GM12872 (cell line): ENCODE measurements around the gene GSG1L.

Source experiments
- CTCF ChIP-seq: IDR thresholded peaks from 3 replicates; pipeline ENCODE4 v1.5.1; 2011; ENCODE audit warnings: low read depth, mild to moderate bottlenecking, low read length, moderate library complexity; ENCODE audit not compliant: insufficient read depth

GSG1L gene

DNA sequence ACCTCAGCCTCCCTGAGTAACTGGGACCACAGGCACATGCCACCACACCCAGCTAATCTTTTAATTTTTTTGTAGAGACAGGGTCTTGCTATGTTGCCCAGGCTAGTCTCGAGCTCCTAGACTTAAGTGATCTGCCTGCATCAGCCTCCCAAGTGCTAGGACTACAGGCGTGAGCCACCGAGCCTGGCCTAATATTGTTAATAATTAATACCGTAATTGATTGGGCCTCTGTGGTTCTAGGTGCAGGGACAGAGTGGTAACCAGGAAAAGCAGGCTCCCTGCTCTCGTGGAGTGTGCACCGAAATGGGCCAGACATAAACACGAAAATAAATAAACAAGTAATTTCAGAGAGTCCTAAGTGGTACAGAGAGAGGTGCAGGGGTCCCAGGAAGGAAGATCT is 241.0 kb downstream of the GSG1L start:
- no peak for TF ChIP-seq CTCF

DNA sequence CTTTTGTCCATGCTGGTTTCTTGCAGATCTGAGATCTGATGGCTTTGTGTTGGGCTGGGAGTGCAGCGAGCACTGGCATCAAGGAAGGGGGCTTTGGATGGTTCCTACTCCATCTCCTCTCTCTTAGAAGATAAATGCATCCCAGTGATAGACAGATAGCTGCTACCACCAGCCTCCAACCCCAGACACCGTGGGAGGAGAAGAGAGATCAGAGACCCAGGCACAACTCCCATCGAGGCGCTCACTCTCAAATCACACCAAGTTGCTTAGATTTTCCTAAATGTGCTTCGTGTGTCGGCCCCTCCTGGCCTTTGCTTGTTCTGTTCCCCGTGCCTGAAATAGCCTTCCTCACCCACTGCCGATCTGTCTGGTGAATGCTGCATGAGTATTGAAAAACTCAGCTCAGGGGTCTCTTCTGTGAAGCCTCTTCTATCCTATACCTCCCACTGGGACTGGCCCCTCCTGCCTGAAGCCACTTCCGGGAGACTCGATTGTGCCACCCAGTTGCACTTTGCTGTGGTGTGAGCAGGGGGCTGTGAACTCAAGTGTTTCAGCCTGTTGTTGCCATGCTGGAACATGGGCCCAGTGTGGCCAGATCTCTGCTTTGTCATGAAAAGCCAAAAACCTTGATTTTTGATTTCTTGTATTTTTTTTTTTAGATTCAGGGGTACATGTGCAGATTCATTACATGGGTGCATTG is 242.7 kb downstream of the GSG1L start:
- TF ChIP-seq CTCF = no peak

GRCh38 chr16:27819881-27820610 is 243.5 kb downstream of the GSG1L start:
- no peak for TF ChIP-seq CTCF

GRCh38 chr16:27819356-27819755 is 244.2 kb downstream of the GSG1L start:
- no peak for TF ChIP-seq CTCF

GRCh38 chr16:27818246-27818645 is 245.3 kb downstream of the GSG1L start:
- TF ChIP-seq CTCF = no peak

GRCh38 chr16:27817038-27817437 is 246.5 kb downstream of the GSG1L start:
- no peak for TF ChIP-seq CTCF

DNA sequence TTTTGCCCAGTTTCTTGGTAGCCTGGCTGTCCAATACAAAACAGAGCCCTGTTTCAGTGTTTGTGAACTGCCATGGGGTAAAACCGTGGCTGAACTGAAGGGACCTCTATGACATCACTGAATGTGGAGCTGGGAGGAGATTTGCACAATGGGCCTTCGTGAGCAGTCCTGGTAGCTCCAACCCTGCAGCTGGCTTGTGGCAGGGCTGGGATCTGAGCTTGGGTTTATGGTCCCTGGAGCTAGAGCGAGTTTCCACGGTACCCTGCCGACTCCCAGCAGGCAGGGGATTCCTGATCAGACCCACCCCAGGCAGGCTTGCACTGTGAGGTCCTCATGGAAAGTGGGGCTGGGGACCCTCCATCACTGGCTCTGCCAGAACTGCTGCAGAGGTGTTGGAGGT is 247.0 kb downstream of the GSG1L start:
- TF ChIP-seq CTCF = no peak
